GM10248 (cell line): ENCODE measurements around the gene PAX7.
A peak's percentile ranks its signal among the peaks of the same experiment; 100 is the strongest.

Experiments used
- CTCF ChIA-PET: fragments of 300-600 bp; sonication (Branson Sonifier 250); formaldehyde crosslinking; extraction: SDS; loops from one replicate; lab custom pipeline; 2021; ENCODE audit warnings: antibody characterized with exemption; lab: Yijun Ruan, JAX
- POLR2A ChIA-PET: fragments of 350-650 bp; sonication (Branson Sonifier 250); formaldehyde crosslinking; extraction: SDS; loops from one replicate; lab custom pipeline; 2020; ENCODE audit warnings: antibody characterized with exemption; lab: Yijun Ruan, JAX
- DNase-seq: peaks from one replicate; pipeline ENCODE4 v3.0.0; 2012; ENCODE audit errors: extremely low spot score
- TF ChIP-seq, protein P1 (sequence below): IDR thresholded peaks from 2 replicates; pipeline ENCODE4 v1.5.1; 2012; ENCODE audit warnings: mild to moderate bottlenecking, low read depth; ENCODE audit errors: extremely low read depth, missing control alignments, control extremely low read depth

PAX7 gene

DNA sequence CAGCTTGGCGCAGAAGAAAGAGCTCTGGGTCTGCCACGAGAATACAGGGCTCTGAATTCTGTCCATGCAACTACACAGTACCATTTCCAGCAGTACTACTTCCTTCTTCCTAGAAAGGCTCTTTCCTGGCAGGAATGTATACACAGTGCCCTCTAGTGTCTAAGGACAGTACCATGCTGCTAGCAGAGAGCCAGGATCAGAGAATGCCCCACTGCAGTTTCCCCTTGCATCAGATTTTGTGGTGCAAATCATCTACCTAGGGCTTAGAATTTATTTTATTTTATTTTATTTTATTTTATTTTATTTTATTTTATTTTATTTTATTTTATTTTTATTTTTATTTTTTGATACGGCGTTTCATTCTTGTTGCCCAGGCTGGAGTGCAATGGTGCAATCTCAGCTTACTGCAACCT, 50.8 kb downstream of the PAX7 start:
- POLR2A ChIA-PET = no interaction called here

DNA sequence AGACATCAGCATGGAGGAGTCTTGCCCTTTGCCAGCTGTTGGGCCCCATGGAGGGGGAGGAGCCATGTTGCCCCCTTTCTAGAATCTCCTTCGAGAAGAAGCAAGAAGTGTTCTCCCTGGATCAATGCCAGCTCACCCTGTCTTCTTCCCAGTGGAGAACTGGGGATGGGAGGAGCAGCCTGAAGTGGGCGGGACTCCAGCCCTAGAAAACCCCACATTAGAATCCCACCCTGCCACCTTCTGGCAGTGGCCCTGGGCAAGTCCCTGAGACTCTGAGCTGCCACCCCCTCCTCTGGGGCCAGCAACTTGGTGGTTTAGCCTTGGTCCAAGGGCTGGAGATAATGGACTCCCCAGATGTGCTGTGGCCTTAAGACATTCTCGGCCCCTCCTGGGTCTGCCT, 51.7 kb downstream of the PAX7 start:
- CTCF ChIA-PET = interaction anchor here (1.0 to 1.9 kb wide), 5 partner anchors 8 to 85 kb away, joined by 3 to 8 read pairs (median 4); no protein-coding TSS in a partner anchor
- POLR2A ChIA-PET = no interaction called here
- DNase-seq = no peak
- TF ChIP-seq, protein P1, sequence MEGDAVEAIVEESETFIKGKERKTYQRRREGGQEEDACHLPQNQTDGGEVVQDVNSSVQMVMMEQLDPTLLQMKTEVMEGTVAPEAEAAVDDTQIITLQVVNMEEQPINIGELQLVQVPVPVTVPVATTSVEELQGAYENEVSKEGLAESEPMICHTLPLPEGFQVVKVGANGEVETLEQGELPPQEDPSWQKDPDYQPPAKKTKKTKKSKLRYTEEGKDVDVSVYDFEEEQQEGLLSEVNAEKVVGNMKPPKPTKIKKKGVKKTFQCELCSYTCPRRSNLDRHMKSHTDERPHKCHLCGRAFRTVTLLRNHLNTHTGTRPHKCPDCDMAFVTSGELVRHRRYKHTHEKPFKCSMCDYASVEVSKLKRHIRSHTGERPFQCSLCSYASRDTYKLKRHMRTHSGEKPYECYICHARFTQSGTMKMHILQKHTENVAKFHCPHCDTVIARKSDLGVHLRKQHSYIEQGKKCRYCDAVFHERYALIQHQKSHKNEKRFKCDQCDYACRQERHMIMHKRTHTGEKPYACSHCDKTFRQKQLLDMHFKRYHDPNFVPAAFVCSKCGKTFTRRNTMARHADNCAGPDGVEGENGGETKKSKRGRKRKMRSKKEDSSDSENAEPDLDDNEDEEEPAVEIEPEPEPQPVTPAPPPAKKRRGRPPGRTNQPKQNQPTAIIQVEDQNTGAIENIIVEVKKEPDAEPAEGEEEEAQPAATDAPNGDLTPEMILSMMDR = no peak

More for the DNA sequence above, 50.8 kb downstream of the PAX7 start:
- DNase-seq = peak; percentile 72
- TF ChIP-seq, protein P1 = peak; percentile 52
- CTCF ChIA-PET = interaction anchor here (0.8 to 1.9 kb wide), 9 partner anchors 9 to 104 kb away, joined by 3 to 8 read pairs (median 3); no protein-coding TSS in a partner anchor

DNA sequence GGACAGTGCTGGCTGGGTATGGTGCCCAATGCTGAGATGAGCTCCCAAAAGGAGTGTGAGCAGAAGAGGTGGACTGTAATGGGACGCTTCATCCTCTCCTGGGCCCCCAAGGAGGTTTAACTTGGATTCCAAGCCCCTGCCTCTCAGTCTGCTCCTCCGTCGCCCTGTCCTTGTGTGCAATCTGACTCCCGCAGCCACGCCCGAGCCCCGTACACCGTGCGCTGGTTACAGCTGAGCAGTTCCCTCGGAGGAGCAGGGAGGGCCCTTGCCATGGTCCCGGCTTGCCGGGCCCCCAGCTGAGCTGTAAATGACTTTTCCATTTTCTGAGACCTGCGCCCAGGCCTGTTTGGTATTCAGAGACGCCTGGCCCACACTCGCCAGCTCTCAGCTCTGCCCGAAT, 53.7 kb downstream of the PAX7 start:
- CTCF ChIA-PET = interaction anchor here (0.8 to 1.6 kb wide), 2 partner anchors 20 to 88 kb away, joined by 3 to 4 read pairs; no protein-coding TSS in a partner anchor
- no peak for DNase-seq
- POLR2A ChIA-PET = no interaction called here
- TF ChIP-seq, protein P1 = no peak

DNA sequence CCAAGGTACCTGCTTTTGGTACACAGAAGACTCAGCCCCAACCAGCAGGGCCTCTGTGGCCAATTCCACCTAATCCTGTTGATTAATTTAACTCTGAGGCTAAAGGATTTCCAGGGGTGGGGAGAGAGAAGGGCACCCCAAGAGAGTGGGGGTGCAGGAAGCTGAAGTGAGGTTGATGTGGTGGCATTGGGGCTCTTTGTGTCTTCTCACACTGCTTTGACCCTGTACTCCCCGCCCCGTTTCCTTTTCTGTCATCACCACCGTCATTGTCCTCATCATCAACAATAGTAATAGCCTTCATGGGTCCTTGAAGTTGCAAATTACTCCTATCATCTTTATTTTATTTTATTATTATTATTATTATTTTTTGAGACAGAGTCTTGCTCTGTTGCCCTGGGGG, 55.9 kb downstream of the PAX7 start:
- TF ChIP-seq, protein P1 = no peak
- CTCF ChIA-PET = no interaction called here
- DNase-seq = no peak
- POLR2A ChIA-PET = no interaction called here

DNA sequence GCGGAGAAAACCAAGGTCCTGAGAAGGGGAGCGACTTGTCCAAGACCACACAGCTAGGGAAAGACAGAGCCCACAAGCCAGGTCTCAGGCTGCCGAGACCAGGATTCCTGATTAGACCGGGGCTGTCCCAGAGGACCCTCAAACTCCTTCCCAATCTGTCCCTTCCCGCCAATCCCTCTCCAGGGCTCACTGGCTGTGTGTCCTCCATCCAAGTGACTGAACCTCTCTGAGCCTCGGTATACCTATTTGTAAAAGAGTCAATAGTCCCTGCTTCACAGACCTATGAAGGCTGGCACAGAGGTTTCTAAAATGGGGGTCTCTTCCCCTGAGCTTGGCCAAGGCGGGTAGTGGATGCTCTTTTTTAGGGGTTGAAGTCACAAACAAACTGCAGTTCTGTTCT, 56.6 kb downstream of the PAX7 start:
- POLR2A ChIA-PET = no interaction called here
- no peak for DNase-seq
- TF ChIP-seq, protein P1 = no peak
- CTCF ChIA-PET = no interaction called here

DNA sequence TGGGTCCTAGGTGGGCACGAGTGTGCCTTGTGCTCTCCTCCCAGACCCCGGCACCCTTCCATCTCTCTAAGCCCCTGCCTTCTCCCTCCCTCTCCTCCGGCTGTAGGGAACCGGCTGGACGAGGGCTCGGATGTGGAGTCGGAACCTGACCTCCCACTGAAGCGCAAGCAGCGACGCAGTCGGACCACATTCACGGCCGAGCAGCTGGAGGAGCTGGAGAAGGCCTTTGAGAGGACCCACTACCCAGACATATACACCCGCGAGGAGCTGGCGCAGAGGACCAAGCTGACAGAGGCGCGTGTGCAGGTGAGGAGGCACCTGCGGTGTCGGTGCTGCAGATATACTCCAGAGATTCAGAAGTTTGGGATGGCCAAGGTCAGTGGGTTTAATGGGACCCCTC, 61.0 kb downstream of the PAX7 start:
- CTCF ChIA-PET = no interaction called here
- TF ChIP-seq, protein P1 = no peak
- no peak for DNase-seq
- POLR2A ChIA-PET = no interaction called here
